NT2/D1 (cell line): ENCODE results near the gene OR9K2.
"Not testable (repeated sequence)": the region's sequence is repeated elsewhere in the genome, so short reads cannot be mapped to it uniquely, and the experiment has no call there.

Source experiments
- DNase-seq: peaks from one replicate; pipeline ENCODE4 v3.0.0-alpha.2; 2011; ENCODE audit warnings: low read depth, low spot score
- H3K27me3 ChIP-seq: 2 replicates; pipeline ENCODE4 v1.6.0; 2011; ENCODE audit warnings: mild to moderate bottlenecking; ENCODE audit not compliant: insufficient read length, insufficient read depth
- H3K36me3 ChIP-seq: 2 replicates; pipeline ENCODE4 v1.6.1; 2011; ENCODE audit warnings: mild to moderate bottlenecking, low read length, mixed read lengths; ENCODE audit not compliant: insufficient read depth, insufficient read length
- H3K4me1 ChIP-seq: 2 replicates; pipeline ENCODE4 v1.5.1; 2011; ENCODE audit not compliant: insufficient read depth, insufficient read length
- H3K4me3 ChIP-seq: 2 replicates; pipeline ENCODE4 v1.5.1; 2011; ENCODE audit warnings: low read depth; ENCODE audit not compliant: insufficient read length
- H3K9ac ChIP-seq: 2 replicates; pipeline ENCODE4 v1.6.0; 2011; ENCODE audit warnings: low read depth; ENCODE audit not compliant: insufficient read length
- H3K9me3 ChIP-seq: 2 replicates; pipeline ENCODE4 v1.5.1; 2011; ENCODE audit warnings: mild to moderate bottlenecking, low read length; ENCODE audit not compliant: insufficient read depth
- SUZ12 ChIP-seq: IDR thresholded peaks from 2 replicates; pipeline ENCODE4 v1.6.1; 2011; ENCODE audit not compliant: insufficient read length, insufficient read depth; ENCODE audit errors: extremely low read depth
- YY1 ChIP-seq: IDR thresholded peaks from 2 replicates; pipeline ENCODE4 v1.6.1; 2011; ENCODE audit not compliant: insufficient read length, insufficient read depth
- ZNF274 ChIP-seq: IDR thresholded peaks from 2 replicates; pipeline ENCODE4 v1.6.1; 2011; ENCODE audit warnings: mild to moderate bottlenecking, low read depth, low read length

The OR9K2 gene

DNA sequence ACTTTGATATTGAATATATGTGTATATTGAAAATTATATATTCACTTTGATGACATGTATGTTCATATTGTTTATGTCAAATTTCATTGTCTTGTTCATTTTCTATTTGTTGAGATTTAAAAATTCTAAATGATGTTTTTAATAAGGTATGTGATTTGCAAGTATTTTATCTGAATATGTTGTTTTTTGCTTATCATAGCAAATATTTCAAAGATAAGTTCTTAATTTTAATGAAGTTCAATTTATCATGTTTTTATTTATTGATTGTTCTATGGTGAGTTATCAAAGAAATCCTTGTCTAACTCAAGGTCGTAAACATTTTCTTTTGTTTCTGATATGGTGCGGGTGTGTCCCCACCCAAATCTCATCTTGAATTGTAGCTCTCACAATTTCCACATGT is 45.2 kb downstream of the OR9K2 start:
- no peak for DNase-seq
- no peak overlapping the region for H3K9ac ChIP-seq
- H3K4me3 ChIP-seq: no peak overlapping the region
- no peaks in the 10 kb centered on the region for H3K36me3 ChIP-seq
- H3K4me1 ChIP-seq: no peaks in the 10 kb centered on the region
- H3K9me3 ChIP-seq: peaks cover 7% of the 10 kb centered on the region; the same call in 1 of the 2 replicates
- H3K27me3 ChIP-seq: no peaks in the 10 kb centered on the region
- no peak for TF ChIP-seq SUZ12
- no peak for TF ChIP-seq ZNF274
- TF ChIP-seq YY1: no peak

DNA sequence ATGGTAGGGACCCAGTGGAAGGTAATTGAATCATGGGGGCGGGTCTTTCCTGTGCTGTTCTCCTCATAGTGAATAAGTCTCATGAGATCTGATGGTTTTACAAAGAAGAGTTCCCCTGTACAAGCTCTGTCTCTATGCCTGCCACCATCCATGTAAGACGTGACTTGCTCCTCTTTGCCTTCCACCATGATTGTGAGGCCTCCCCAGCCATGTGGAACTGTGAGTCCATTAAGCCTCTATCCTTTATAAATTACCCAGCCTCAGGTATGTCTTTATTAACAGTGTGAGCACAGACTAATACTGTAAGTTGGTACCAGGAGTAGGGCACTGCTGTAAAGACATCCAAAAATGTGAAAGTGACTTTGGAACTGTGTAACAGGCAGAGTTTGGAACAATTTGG is 45.6 kb downstream of the OR9K2 start:
- not testable (repeated sequence) for H3K4me1 ChIP-seq, H3K27me3 ChIP-seq, H3K4me3 ChIP-seq, H3K36me3 ChIP-seq, DNase-seq, H3K9ac ChIP-seq, H3K9me3 ChIP-seq

DNA sequence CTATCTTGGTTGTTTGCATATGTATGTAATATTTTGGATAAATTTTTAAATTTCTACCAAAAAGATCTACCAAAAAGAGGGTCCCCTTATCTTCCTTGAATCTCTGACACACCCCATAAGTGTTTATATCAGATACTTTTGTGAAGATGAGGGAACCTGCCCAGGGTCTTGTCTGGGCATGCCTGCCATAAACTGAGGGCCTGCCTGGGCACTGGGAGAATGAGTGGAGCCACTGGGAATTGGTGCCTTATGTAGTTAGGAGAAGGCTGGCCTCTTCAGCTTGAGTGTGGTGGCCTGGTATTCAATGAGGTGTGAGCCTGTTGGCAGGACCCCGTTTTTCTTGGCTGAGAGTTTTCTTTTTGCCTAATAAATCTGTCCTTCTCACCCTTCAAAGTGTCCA is 46.5 kb downstream of the OR9K2 start:
- Histone ChIP-seq H3K27me3 (no peaks in the 10 kb centered on the region), H3K9me3 (peaks cover 9% of the 10 kb centered on the region; the same call in 1 of the 2 replicates), H3K9ac (no peak overlapping the region), H3K4me1 (no peaks in the 10 kb centered on the region), H3K4me3 (no peak overlapping the region), H3K36me3 (no peaks in the 10 kb centered on the region)
- TF ChIP-seq YY1: no peak
- TF ChIP-seq ZNF274: no peak
- no peak for TF ChIP-seq SUZ12
- no peak for DNase-seq

GRCh38 chr12:55173456-55173855 is 47.2 kb downstream of the OR9K2 start:
- Histone ChIP-seq H3K9ac (no peak overlapping the region), H3K36me3 (no peaks in the 10 kb centered on the region), H3K4me3 (no peak overlapping the region), H3K4me1 (no peaks in the 10 kb centered on the region), H3K27me3 (no peaks in the 10 kb centered on the region), H3K9me3 (peaks cover 9% of the 10 kb centered on the region; the same call in 1 of the 2 replicates)
- no peak for TF ChIP-seq ZNF274
- peak; percentile 30 for DNase-seq
